DND-41 (cell line): Measurements from ENCODE around the gene FMO2.

ENCODE experiments used
- CTCF ChIP-seq: IDR thresholded peaks from 2 replicates; pipeline ENCODE4 v1.5.1; 2012; ENCODE audit warnings: borderline replicate concordance, low read length, moderate library complexity, mild to moderate bottlenecking; ENCODE audit not compliant: poor library complexity, severe bottlenecking; ENCODE audit errors: extremely low read depth
- EZH2 ChIP-seq: IDR thresholded peaks from 3 replicates; pipeline ENCODE4 v1.6.1; 2012; ENCODE audit warnings: borderline replicate concordance, low read depth, mild to moderate bottlenecking, moderate library complexity, low read length, inconsistent platforms; ENCODE audit not compliant: severe bottlenecking

- no peak for TF ChIP-seq CTCF
- TF ChIP-seq EZH2, result no peak
Observed at GRCh38 chr1:171218661-171219060, 33.6 kb downstream of the FMO2 start.
